Activated effector memory CD4-positive, alpha-beta T cell treated with Interleukin-2 at 50 U/mL for 16 hours (primary cell): Measurements from ENCODE around the gene P4HTM.

Experiments
- DNase-seq: peaks from one replicate; pipeline ENCODE4 v3.0.0-alpha.2; 2020

The P4HTM gene

GRCh38 chr3:49012441-49013017 lies 22.5 kb downstream of the P4HTM start:
- DNase-seq, result no peak

DNA sequence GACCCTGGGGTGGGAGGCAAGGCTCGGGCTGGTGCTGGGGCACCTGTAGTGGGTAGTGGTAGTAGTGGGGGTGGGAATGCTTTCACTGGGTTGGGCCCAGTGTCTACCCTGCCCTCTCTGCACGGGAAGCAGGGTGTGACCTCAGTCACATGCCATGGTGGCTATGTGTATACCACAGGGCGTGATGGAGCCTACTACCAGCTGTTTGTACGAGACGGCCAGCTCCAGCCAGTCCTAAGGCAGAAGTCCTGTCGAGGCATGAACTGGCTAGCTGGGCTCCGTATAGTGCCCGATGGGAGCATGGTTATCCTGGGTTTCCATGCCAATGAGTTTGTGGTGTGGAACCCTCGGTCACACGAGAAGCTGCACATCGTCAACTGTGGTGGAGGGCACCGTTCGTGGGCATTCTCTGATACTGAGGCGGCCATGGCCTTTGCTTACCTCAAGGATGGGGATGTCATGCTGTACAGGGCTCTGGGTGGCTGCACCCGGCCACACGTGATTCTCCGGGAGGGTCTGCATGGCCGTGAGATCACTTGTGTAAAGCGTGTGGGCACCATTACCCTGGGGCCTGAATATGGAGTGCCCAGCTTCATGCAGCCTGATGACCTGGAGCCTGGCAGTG lies 23.2 kb downstream of the P4HTM start:
- no peak for DNase-seq

DNA sequence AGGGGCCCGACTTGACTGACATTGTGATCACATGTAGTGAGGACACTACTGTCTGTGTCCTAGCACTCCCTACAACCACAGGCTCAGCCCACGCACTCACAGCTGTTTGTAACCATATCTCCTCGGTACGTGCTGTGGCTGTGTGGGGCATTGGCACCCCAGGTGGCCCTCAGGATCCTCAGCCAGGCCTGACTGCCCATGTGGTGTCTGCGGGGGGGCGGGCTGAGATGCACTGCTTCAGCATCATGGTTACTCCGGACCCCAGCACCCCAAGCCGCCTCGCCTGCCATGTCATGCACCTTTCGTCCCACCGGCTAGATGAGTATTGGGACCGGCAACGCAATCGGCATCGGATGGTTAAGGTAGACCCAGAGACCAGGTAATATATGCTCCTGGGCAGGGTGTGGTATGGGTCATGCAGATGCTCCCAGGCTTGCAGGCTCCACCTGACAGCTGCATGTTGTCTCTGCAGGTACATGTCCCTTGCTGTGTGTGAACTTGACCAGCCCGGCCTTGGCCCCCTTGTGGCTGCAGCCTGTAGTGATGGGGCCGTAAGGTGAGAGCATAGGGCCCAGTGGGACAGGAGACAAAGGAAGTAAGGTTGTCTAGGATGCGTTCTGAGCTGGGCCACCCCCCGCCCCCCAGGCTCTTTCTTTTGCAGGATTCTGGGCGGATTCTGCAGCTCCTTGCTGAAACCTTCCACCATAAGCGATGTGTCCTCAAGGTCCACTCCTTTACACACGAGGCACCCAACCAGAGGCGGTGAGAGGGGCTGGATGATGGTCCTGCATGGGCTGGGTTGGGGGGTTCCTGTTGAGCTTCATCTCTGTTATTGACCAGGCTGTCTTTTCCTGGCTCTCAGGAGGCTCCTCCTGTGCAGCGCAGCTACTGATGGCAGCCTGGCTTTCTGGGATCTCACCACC lies 24.0 kb downstream of the P4HTM start:
- DNase-seq, result no peak

GRCh38 chr3:49015072-49015471 lies 25.0 kb downstream of the P4HTM start:
- no peak for DNase-seq

DNA sequence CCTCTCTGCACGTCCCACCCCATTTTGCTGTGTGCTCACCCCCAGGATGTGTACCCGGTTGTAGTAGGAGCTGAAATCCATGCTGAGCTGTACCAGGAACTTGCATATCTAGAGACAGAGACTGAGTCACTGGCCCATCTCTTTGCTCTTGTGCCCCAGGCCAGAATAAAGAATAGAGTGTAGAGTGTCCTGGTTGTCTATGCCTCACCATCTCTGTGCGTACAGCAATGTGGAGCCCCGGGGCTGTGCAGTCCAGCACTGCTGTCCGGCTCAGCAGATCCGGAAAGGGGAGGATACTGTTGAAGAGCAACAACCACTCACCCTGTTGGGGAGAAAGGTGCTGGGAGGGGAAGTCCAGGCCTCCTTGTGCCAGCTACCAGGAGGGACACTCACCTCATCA lies 25.7 kb downstream of the P4HTM start:
- DNase-seq, result no peak

DNA sequence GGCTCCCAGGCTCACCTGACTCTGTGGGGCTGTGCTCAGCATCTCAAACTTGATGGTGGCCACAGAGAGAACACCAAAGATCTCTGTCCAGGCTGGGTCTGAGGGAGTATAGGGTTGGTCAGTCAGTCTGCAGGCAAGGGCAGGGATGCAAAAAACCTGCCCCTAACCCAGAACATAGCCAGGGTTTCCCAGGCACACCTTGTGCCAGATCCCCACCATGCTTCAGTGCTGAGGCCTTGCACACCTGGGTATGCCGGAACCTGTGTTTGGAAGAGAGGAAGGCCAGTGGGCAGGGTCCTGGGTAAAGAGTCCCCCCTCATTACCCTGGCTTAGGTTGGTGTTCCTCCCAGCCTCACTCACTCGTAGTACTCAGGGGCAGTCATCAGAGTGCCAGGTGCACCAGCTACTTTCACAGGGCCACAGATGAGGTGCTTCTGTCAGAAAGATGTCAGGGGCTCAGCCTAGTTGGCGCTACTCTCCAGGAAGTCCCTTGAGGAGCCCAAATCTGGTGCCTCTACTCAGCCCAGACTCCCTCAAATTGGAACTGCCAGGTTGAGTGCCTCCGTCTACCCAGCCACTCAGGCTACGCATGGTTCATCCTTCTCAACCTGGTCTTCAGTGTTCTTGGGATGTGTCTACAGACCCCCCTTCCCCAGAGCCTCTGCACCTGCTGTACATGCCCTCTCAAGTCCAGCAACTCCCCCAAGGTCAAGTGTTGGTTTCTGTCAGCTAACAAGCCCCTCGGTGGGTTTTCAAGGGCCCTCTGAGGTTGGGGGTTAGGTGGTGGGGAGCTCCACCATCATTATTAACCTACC lies 26.6 kb downstream of the P4HTM start:
- DNase-seq, result no peak

DNA sequence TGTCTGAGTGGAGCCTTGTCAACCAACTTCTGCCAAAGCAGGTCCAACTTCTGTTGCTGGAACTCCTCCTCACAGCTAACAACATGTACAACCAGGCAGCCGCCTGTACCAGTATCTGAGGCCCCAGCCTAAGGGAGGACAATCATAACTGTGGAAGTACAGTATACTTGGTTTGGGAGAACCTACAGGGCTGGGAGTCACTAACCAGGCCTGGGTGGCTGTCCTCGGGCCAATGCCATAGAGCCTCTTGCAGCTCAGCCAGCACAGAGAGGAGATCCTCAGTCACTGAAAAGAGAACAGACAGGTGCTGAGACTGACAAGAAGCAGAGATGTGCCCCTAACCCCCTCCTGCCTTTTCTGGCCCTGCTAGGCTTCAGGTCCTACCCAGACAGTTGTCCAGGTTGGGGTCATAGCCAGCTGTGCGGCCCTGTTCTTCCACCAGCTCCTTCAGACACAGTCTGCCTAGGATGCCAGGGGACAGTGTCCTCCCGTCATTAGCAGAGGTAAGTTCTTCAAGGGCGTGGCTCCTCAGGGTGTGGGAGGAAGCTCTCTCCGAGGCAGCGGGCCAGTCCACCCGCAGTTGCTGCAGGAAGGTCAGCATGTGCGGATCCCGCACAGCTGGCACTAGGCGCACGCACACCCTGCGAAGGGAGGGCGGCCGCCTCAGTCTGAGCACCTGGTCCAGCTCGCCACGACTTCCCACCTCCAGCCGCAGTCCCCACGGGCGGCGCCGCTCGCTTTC lies 27.4 kb downstream of the P4HTM start:
- DNase-seq, result no peak

GRCh38 chr3:49017971-49018706 lies 28.1 kb downstream of the P4HTM start, which contains the start of gene DALRD3:
TSS of gene DALRD3 (minus strand) at chr3:49018580. CDS start at chr3:49018564, 16 bp downstream.
- DNase-seq, result peak; percentile 43

- no peak for DNase-seq
These were observed 28.6 kb downstream of the P4HTM start for GRCh38 chr3:49018707-49019006.

DNA sequence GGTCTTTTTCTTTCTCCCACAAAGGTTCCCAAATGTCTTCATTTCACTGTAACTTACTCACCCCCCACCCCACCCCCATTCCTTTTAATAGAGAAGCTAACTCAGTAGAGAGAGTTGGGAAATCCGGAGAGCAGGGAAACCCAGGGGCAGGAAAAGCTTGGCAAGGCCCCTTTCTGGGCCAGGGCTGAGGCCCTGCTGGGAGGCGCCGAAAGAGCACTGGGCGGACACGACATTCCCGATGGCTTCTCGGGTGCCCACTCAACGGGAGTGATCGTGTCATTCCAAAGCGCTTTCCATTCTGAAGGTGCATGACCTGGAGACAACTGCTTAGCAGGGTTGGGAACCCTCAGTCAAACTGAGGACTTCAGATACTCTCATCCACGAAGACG lies 29.9 kb downstream of the P4HTM start:
- DNase-seq, result no peak

GRCh38 chr3:49020330-49021212 lies 30.5 kb downstream of the P4HTM start:
- peak; percentile 10 for DNase-seq

- DNase-seq, result peak; percentile 97
These were observed 31.3 kb downstream of the P4HTM start for GRCh38 chr3:49021213-49021812.

GRCh38 chr3:49021813-49022687 lies 32.0 kb downstream of the P4HTM start, which contains the start of gene NDUFAF3:
TSS of gene NDUFAF3 (plus strand) at chr3:49022121. CDS start at chr3:49022145, 24 bp downstream.
- peak; percentile 88 for DNase-seq

DNA sequence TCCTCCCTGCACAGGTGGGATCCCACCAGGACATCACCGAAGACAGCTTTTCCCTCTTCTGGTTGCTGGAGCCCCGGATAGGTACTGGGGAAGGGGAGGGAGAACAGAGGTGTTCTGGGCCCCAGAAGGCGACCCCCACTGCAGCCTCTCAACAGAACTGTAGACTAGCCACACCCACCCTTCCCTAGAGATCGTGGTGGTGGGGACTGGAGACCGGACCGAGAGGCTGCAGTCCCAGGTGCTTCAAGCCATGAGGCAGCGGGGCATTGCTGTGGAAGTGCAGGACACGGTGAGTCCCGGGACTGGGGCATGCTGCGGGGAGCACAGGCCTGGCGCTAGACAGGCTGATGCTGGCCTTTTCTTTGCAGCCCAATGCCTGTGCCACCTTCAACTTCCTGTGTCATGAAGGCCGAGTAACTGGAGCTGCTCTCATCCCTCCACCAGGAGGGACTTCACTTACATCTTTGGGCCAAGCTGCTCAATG lies 32.7 kb downstream of the P4HTM start:
- DNase-seq, result no peak

DNA sequence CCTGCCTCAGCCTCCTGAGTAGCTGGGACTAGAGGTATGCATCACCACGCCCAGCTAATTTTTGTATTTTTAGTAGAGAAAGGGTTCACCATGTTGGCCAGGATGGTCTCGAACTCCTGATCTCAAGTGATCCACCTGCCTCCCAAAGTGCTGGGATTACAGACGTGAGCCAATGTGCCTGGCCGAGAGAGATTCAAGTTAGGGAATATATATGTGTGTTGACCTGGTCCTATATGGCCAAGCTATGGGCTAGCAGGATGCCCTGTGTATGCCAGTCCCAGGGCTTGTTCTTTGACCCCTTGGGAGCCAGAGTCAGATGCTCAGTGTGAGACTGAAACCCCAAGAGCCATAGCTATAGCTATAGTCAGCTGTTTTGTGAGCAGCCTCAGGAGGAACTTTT lies 33.7 kb downstream of the P4HTM start:
- DNase-seq, result no peak

DNA sequence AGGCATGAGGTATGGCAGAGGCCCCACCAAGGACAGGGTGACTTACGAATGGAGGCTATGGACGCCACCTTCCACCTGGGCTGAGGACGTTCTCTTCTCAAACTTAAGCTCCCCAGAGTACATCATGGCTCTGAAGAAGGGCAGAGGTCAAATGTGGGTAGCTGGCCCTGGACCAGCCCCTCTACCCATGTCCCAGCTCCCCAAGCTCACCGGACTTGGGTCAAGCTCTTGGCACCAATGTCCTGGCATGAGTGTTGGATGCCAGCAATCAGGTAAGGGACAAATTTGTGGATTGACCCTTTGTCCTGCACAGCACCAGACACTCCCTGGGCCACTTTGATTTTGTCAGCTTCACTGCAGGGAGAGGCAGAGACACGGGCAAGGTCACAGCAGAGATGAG lies 34.4 kb downstream of the P4HTM start:
- no peak for DNase-seq

GRCh38 chr3:49025005-49025792 lies 35.2 kb downstream of the P4HTM start:
- no peak for DNase-seq
